Natural killer cell (primary cell): ENCODE results near the gene TNFSF15. TPM values are rescaled to one million over a fixed set of nuclear protein-coding genes. Genes with fewer than 3 reads are reported as not detected.

Source experiments
- ATAC-seq, 3 donors: fragments of 150-1000 bp in 2 of 3; fragments of 200-7000 bp in 1 of 3; cut with Tn5 transposase; 1 replicate in 1 of 3; 2 replicates in 2 of 3; pipeline ENCODE4 v1.10.0; 2021; ENCODE audit warnings: mild to moderate bottlenecking in 2 of 3, moderate library complexity in 2 of 3
- DNase-seq, 2 donors: peaks; one replicate each; pipeline versions ENCODE4 v3.0.0 to v3.0.0-alpha.2; 2013 to 2021; ENCODE audit warnings: mixed read lengths in 1 of 2
- H3K27ac ChIP-seq: one replicate; pipeline ENCODE4 v1.5.1; 2013; ENCODE audit warnings: mild to moderate bottlenecking, low read length
- H3K27me3 ChIP-seq: one replicate; pipeline ENCODE4 v1.6.1; 2013; ENCODE audit warnings: low read length; ENCODE audit not compliant: control insufficient read depth, insufficient read depth
- H3K36me3 ChIP-seq: one replicate; pipeline ENCODE4 v1.6.1; 2013; ENCODE audit warnings: low read length; ENCODE audit not compliant: control insufficient read depth, insufficient read depth
- H3K4me1 ChIP-seq: one replicate; pipeline ENCODE4 v1.6.1; 2013; ENCODE audit warnings: low read length; ENCODE audit not compliant: control insufficient read depth, insufficient read depth
- H3K4me3 ChIP-seq: one replicate; pipeline ENCODE4 v1.5.1; 2013; ENCODE audit warnings: low read length
- H3K9me3 ChIP-seq: one replicate; pipeline ENCODE4 v1.6.1; 2013; ENCODE audit warnings: low read length; ENCODE audit not compliant: control insufficient read depth, insufficient read depth
- H3K27ac Mint-ChIP-seq, 2 donors: one replicate each; pipeline ENCODE4 v1.8.0; 2022; ENCODE audit warnings: mild to moderate bottlenecking in 2 of 2, mixed read lengths in 2 of 2, moderate library complexity in 1 of 2
- H3K27me3 Mint-ChIP-seq, 2 donors: one replicate each; pipeline ENCODE4 v1.8.0; 2022; ENCODE audit warnings: low read depth in 2 of 2, mixed read lengths in 2 of 2
- H3K36me3 Mint-ChIP-seq: one replicate; pipeline ENCODE4 v1.8.0; 2022; ENCODE audit warnings: mixed read lengths
- H3K4me1 Mint-ChIP-seq, 2 donors: one replicate each; pipeline ENCODE4 v1.8.0; 2022; ENCODE audit warnings: mixed read lengths in 2 of 2
- H3K4me3 Mint-ChIP-seq: one replicate; pipeline ENCODE4 v1.8.0; 2022; ENCODE audit warnings: mild to moderate bottlenecking, moderate library complexity, mixed read lengths
- H3K9me3 Mint-ChIP-seq, 2 donors: one replicate each; pipeline ENCODE4 v1.8.0; 2022; ENCODE audit warnings: mixed read lengths in 2 of 2
- CTCF ChIP-seq: fragments of 200-600 bp; IDR thresholded peaks from one replicate; pipeline ENCODE4 v1.8.0; 2022; ENCODE audit warnings: antibody characterized with exemption
- WGBS: methylation state at CpG from one replicate; pipeline ENCODE4 v1.1.7; 2013; ENCODE audit warnings: missing lambda C conversion rate; ENCODE audit not compliant: insufficient coverage; 5-methylcytosine and 5-hydroxymethylcytosine counted together
- intact Hi-C: fragments of 100-400 bp; cut with micrococcal nuclease; formaldehyde crosslinking; loops from one replicate; pipeline ENCODE4 v1.14.2; 2022
- total RNA-seq, 4 donors: library from RNA; stranded (reverse); fragments of 120-200 nt in 1 of 4; gene quantifications; one replicate each; pipeline versions ENCODE4 v1.2.3 to v1.2.4, GENCODE V29; 2013 to 2022

TNFSF15 gene
- total RNA-seq, 3 donors from 2014 or later (not counting 1 experiment from before 2014, with no cell fraction given), result not detected

- Mint-ChIP-seq H3K9me3 (no peaks in the 10 kb centered on the region), H3K4me3 (no peak overlapping the region), H3K36me3 (no peaks in the 10 kb centered on the region), H3K27me3 (peaks cover 9 to 29% of the 10 kb centered on the region in 2 donors), H3K27ac (no peak overlapping the region), H3K4me1 (no peaks in the 10 kb centered on the region)
- intact Hi-C loops, result no loop called here
- H3K4me1 ChIP-seq, result no peaks in the 10 kb centered on the region
- 89% methylated on average over 5 of the region's 6 CpGs for WGBS
- H3K27ac ChIP-seq, result no peak overlapping the region
- DNase-seq (no peak), ATAC-seq (no peak)
- H3K4me3 ChIP-seq, result no peak overlapping the region
- H3K27me3 ChIP-seq, result no peaks in the 10 kb centered on the region
- no peaks in the 10 kb centered on the region for H3K36me3 ChIP-seq
- TF ChIP-seq CTCF, result no peak
- no peaks in the 10 kb centered on the region for H3K9me3 ChIP-seq
Measured at GRCh38 chr9:114776683-114777399, 29.0 kb downstream of the TNFSF15 start.

GRCh38 chr9:114775981-114776380 is 29.9 kb downstream of the TNFSF15 start:
- Histone ChIP-seq H3K27ac (no peak overlapping the region), H3K4me3 (no peak overlapping the region), H3K27me3 (no peaks in the 10 kb centered on the region), H3K4me1 (no peaks in the 10 kb centered on the region), H3K36me3 (no peaks in the 10 kb centered on the region), H3K9me3 (no peaks in the 10 kb centered on the region)
- H3K27me3 Mint-ChIP-seq, result peaks cover 6 to 29% of the 10 kb centered on the region in 2 donors
- H3K27ac Mint-ChIP-seq, result no peak overlapping the region
- no peaks in the 10 kb centered on the region for H3K9me3 Mint-ChIP-seq
- no peak for DNase-seq
- TF ChIP-seq CTCF, result no peak
- H3K4me1 Mint-ChIP-seq, result no peaks in the 10 kb centered on the region
- H3K4me3 Mint-ChIP-seq, result no peak overlapping the region
- intact Hi-C loops, result no loop called here
- no peak for ATAC-seq
- no peaks in the 10 kb centered on the region for H3K36me3 Mint-ChIP-seq
- 83% methylated on average over 1 of the region's 1 CpG for WGBS

- Mint-ChIP-seq H3K27ac (no peak overlapping the region), H3K9me3 (no peaks in the 10 kb centered on the region), H3K4me3 (no peak overlapping the region), H3K4me1 (no peaks in the 10 kb centered on the region), H3K27me3 (peaks cover 6 to 29% of the 10 kb centered on the region in 2 donors), H3K36me3 (no peaks in the 10 kb centered on the region)
- H3K27me3 ChIP-seq, result no peaks in the 10 kb centered on the region
- no peaks in the 10 kb centered on the region for H3K36me3 ChIP-seq
- no peak overlapping the region for H3K27ac ChIP-seq
- 96% methylated on average over 1 of the region's 1 CpG for WGBS
- no peak for DNase-seq
- no peaks in the 10 kb centered on the region for H3K9me3 ChIP-seq
- H3K4me3 ChIP-seq, result no peak overlapping the region
- intact Hi-C loops, result no loop called here
- ATAC-seq, result no peak
- H3K4me1 ChIP-seq, result no peaks in the 10 kb centered on the region
- TF ChIP-seq CTCF, result no peak
Measured at GRCh38 chr9:114775121-114775520, 30.7 kb downstream of the TNFSF15 start.

- 46% methylated on average over 4 of the region's 4 CpGs for WGBS
- H3K4me1 ChIP-seq, result no peaks in the 10 kb centered on the region
- no peaks in the 10 kb centered on the region for H3K9me3 ChIP-seq
- H3K27me3 ChIP-seq, result no peaks in the 10 kb centered on the region
- H3K4me1 Mint-ChIP-seq, result no peaks in the 10 kb centered on the region
- intact Hi-C loops, result no loop called here
- no peaks in the 10 kb centered on the region for H3K36me3 ChIP-seq
- no peak overlapping the region for H3K4me3 Mint-ChIP-seq
- no peaks in the 10 kb centered on the region for H3K9me3 Mint-ChIP-seq
- ATAC-seq (no peak), DNase-seq (no peak)
- H3K27ac Mint-ChIP-seq, result no peak overlapping the region
- no peak overlapping the region for H3K27ac ChIP-seq
- no peak overlapping the region for H3K4me3 ChIP-seq
- H3K36me3 Mint-ChIP-seq, result no peaks in the 10 kb centered on the region
- H3K27me3 Mint-ChIP-seq, result peaks cover 6 to 29% of the 10 kb centered on the region in 2 donors
- TF ChIP-seq CTCF, result no peak
Measured at GRCh38 chr9:114774524-114774923, 31.3 kb downstream of the TNFSF15 start.
